Sigmoid colon (tissue), 7 donors: ENCODE results near the gene DNAH3. TPM values are rescaled to one million over a fixed set of nuclear protein-coding genes. Genes with fewer than 3 reads are reported as not detected.
"Not testable (repeated sequence)": the region's sequence is repeated elsewhere in the genome, so short reads cannot be mapped to it uniquely, and the experiment has no call there.

ENCODE experiments used
- DNase-seq: peaks from one replicate; pipeline ENCODE4 v3.0.0-alpha.2; 2019
- H3K27ac ChIP-seq, 4 donors: fragments of 200-600 bp; sonication (generic); one replicate each; pipeline ENCODE4 v1.5.1; 2016 to 2019; ENCODE audit warnings: mild to moderate bottlenecking in 1 of 4
- H3K27me3 ChIP-seq, 3 donors: fragments of 200-600 bp; sonication (generic); one replicate each; pipeline ENCODE4 v1.5.1; 2019; ENCODE audit warnings: mild to moderate bottlenecking in 1 of 3
- H3K36me3 ChIP-seq, 4 donors: fragments of 200-600 bp; sonication (generic); one replicate each; pipeline ENCODE4 v1.5.1; 2016 to 2019
- H3K4me1 ChIP-seq, 4 donors: fragments of 200-600 bp; sonication (generic); one replicate each; pipeline ENCODE4 v1.5.1; 2017 to 2019
- H3K4me3 ChIP-seq, 4 donors: fragments of 200-600 bp; sonication (generic); one replicate each; pipeline ENCODE4 v1.5.1; 2017 to 2019; ENCODE audit warnings: mild to moderate bottlenecking in 2 of 4, moderate library complexity in 1 of 4
- H3K9me3 ChIP-seq, 4 donors: fragments of 200-600 bp in 3 of 4; sonication (generic) in 3 of 4; one replicate each; pipeline versions ENCODE4 v1.5.1 to v1.6.1; 2013 to 2019
- CTCF ChIP-seq, 4 experiments: fragments of 450-650 bp in 3 of 4; fragments of 200-600 bp in 1 of 4; IDR thresholded peaks; one replicate each; pipeline ENCODE4 v1.5.1; 2016 to 2019; ENCODE audit warnings: antibody characterized with exemption in 4 of 4, mild to moderate bottlenecking in 3 of 4, moderate library complexity in 2 of 4
- EP300 ChIP-seq, 4 donors: sonication (generic); formaldehyde crosslinking; IDR thresholded peaks; one replicate each; pipeline ENCODE4 v1.6.1; 2017; ENCODE audit warnings: antibody characterized with exemption in 4 of 4
- POLR2A ChIP-seq, 2 donors: fragments of 450-650 bp; IDR thresholded peaks; one replicate each; pipeline ENCODE4 v1.6.1; 2016; ENCODE audit warnings: antibody characterized with exemption in 2 of 2, mild to moderate bottlenecking in 2 of 2, moderate library complexity in 2 of 2
- POLR2AphosphoS5 ChIP-seq, 4 donors: sonication (generic); formaldehyde crosslinking; IDR thresholded peaks; one replicate each; pipeline ENCODE4 v1.6.1; 2017; ENCODE audit warnings: antibody characterized with exemption in 4 of 4
- WGBS, 2 donors: extraction: QIAGEN DNeasy Blood & Tissue Kit; methylation state at CpG; one replicate each; pipeline ENCODE4 v1.1.7; 2013; 5-methylcytosine and 5-hydroxymethylcytosine counted together
- intact Hi-C: fragments of 100-400 bp; cut with DNase I; formaldehyde crosslinking; loops from one replicate; pipeline ENCODE4 v1.15.1; 2023
- polyA plus RNA-seq, 3 donors: library from polyadenylated mRNA; stranded (reverse); fragments of 200-250 nt; gene quantifications; one replicate each; pipeline ENCODE4 v1.2.3, GENCODE V29; 2013
- total RNA-seq, 4 donors: library from RNA; depleted of rRNA; stranded (reverse); fragments of >200 nt; gene quantifications; one replicate each; pipeline ENCODE4 v1.1.0, GENCODE V29; 2016
- donor health status: healthy with polysubstance abuse.
- donor health status: Bipolar disorder and iron deficiency.
- donor health status: healthy.

DNAH3 gene
- total and polyA plus RNA-seq, 7 donors = 0.26 to 0.92 (median 0.60) TPM; not detected in 4

- H3K4me3 ChIP-seq = no peak overlapping the region
- no peak for DNase-seq
- H3K36me3 ChIP-seq = no peaks in the 10 kb centered on the region
- WGBS, 2 donors = 93 to 99% methylated on average over 1 of the region's 1 CpG
- H3K9me3 ChIP-seq = no peaks in the 10 kb centered on the region
- intact Hi-C loops = no loop called here
- no peaks in the 10 kb centered on the region for H3K27me3 ChIP-seq
- H3K4me1 ChIP-seq = peaks cover 0 to 9% (median 2%) of the 10 kb centered on the region in 4 donors
- no peak overlapping the region for H3K27ac ChIP-seq
- TF ChIP-seq EP300 (IDR thresholded peaks at IDR 0.05) (no peak), POLR2AphosphoS5 (IDR thresholded peaks at IDR 0.05) (no peak), CTCF (IDR thresholded peaks at IDR 0.05) (no peak), POLR2A (IDR thresholded peaks at IDR 0.05) (no peak)
These were observed 77.7 kb downstream of the DNAH3 start for GRCh38 chr16:21072976-21073375.

- no peaks in the 10 kb centered on the region for H3K27me3 ChIP-seq
- H3K36me3 ChIP-seq = no peaks in the 10 kb centered on the region
- no peak overlapping the region for H3K27ac ChIP-seq
- WGBS, 2 donors = 96 to 98% methylated on average over 4 of the region's 4 CpGs
- no peak overlapping the region for H3K4me3 ChIP-seq
- no peak for DNase-seq
- TF ChIP-seq POLR2AphosphoS5 (IDR thresholded peaks at IDR 0.05) = no peak
- TF ChIP-seq EP300 (IDR thresholded peaks at IDR 0.05) = no peak
- intact Hi-C loops = no loop called here
- no peaks in the 10 kb centered on the region for H3K9me3 ChIP-seq
- H3K4me1 ChIP-seq = peaks cover 0 to 6% (median 2%) of the 10 kb centered on the region in 4 donors
These were observed 78.9 kb downstream of the DNAH3 start for GRCh38 chr16:21071741-21072140.

GRCh38 chr16:21070564-21070963, 80.1 kb downstream of the DNAH3 start:
- H3K4me3 ChIP-seq = no peak overlapping the region
- H3K9me3 ChIP-seq = no peaks in the 10 kb centered on the region
- intact Hi-C loops = no loop called here
- no peak overlapping the region for H3K27ac ChIP-seq
- no peaks in the 10 kb centered on the region for H3K4me1 ChIP-seq
- 81 to 82% methylated on average over 4 of the region's 4 CpGs for WGBS, 2 donors
- no peak for DNase-seq
- H3K36me3 ChIP-seq = no peaks in the 10 kb centered on the region
- no peak for TF ChIP-seq EP300 (IDR thresholded peaks at IDR 0.05)
- TF ChIP-seq POLR2A (IDR thresholded peaks at IDR 0.05) = no peak
- no peak for TF ChIP-seq CTCF (IDR thresholded peaks at IDR 0.05)
- no peak for TF ChIP-seq POLR2AphosphoS5 (IDR thresholded peaks at IDR 0.05)
- no peaks in the 10 kb centered on the region for H3K27me3 ChIP-seq

DNA sequence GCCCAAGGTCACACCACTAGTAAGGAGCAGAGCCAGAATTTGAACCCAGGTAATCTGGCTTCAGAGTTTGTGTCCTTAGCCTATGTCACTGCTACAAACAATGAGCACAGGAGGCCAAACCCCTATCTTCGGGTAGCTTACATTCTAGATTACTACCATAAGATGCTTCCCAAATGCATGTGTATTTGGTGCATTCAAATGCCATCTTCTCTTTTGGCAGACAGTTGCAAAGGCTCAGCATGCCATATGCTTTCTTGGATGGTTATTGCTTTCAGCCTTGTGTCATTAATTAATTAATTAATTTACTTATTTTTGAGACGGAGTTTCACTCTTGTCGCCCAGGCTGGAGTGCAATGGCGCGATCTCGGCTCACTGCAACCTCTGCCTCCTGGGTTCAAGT, 80.7 kb downstream of the DNAH3 start:
- no peaks in the 10 kb centered on the region for H3K9me3 ChIP-seq
- TF ChIP-seq POLR2A (IDR thresholded peaks at IDR 0.05) (no peak), EP300 (IDR thresholded peaks at IDR 0.05) (no peak), POLR2AphosphoS5 (IDR thresholded peaks at IDR 0.05) (no peak), CTCF (IDR thresholded peaks at IDR 0.05) (no peak)
- intact Hi-C loops = no loop called here

DNA sequence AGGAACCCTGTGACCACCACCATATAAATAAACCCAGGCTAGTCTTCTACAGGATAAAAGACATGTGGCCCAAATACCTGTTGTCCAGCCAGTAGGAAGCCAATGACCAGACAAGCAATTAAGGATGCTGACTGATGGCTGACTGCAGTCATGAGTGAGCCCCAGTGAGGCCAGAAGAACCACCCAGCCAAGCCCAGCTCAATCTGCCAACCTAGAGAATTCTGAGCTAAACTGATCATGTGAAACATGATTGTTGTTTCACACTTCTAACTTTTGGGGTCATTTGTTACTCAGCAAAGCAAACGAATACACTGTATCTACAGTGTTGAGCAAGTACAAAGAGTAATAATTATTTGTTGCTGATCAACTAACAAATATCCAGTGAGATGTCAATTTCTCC, 86.4 kb downstream of the DNAH3 start:
- no peak for DNase-seq
- TF ChIP-seq CTCF (IDR thresholded peaks at IDR 0.05) = no peak
- no peak for TF ChIP-seq POLR2A (IDR thresholded peaks at IDR 0.05)
- TF ChIP-seq EP300 (IDR thresholded peaks at IDR 0.05) = no peak
- no peak for TF ChIP-seq POLR2AphosphoS5 (IDR thresholded peaks at IDR 0.05)
- H3K4me3 ChIP-seq = no peak overlapping the region
- H3K27me3 ChIP-seq = no peaks in the 10 kb centered on the region
- H3K36me3 ChIP-seq = no peaks in the 10 kb centered on the region
- WGBS, 2 donors = 91 to 95% methylated on average over 1 of the region's 1 CpG
- intact Hi-C loops = no loop called here
- H3K27ac ChIP-seq = no peak overlapping the region
- no peaks in the 10 kb centered on the region for H3K4me1 ChIP-seq
- H3K9me3 ChIP-seq = no peaks in the 10 kb centered on the region

More for the DNA sequence above, 80.7 kb downstream of the DNAH3 start:
- Histone ChIP-seq H3K27me3 (no peaks in the 10 kb centered on the region), H3K27ac (no peak overlapping the region), H3K4me3 (no peak overlapping the region), H3K36me3 (no peaks in the 10 kb centered on the region), H3K4me1 (no peaks in the 10 kb centered on the region)
- 97 to 98% methylated on average over 6 of the region's 6 CpGs for WGBS, 2 donors
- DNase-seq = no peak

DNA sequence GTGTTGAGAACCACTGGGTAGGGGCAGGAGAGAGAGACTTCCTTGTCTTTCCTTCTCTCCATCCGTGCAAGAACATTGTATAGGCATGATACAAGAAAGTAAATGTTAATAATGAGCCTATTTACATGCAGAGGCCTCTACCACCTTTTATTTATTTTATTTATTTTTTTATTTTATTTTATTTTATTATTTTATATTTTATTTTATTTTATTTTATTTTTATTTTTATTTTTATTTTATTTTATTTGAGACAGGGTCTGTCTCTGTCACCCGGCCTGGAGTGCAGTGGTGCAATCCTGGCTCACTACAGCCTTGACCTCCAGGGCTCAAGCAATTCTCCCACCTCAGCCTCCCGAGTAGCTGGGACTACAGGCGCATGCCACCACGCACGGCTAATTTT, 87.3 kb downstream of the DNAH3 start:
- H3K27ac ChIP-seq, H3K36me3 ChIP-seq, H3K27me3 ChIP-seq, H3K4me3 ChIP-seq, intact Hi-C loops, H3K4me1 ChIP-seq, H3K9me3 ChIP-seq, DNase-seq: not testable (repeated sequence)
- 92 to 94% methylated on average over 6 of the region's 6 CpGs for WGBS, 2 donors
